Activated naive CD4-positive, alpha-beta T cell treated with anti-CD3 and anti-CD28 coated beads, Interleukin-2, amount 50 U/mL, for 72 hours (primary cell): ENCODE data around the gene PATZ1. TPM values are rescaled to one million over a fixed set of nuclear protein-coding genes. Genes with fewer than 3 reads are reported as not detected.
A peak's percentile ranks its signal among the peaks of the same experiment; 100 is the strongest.
"Not testable (repeated sequence)": the region's sequence is repeated elsewhere in the genome, so short reads cannot be mapped to it uniquely, and the experiment has no call there.

Experiments
- ATAC-seq, 2 donors: fragments of 150-1000 bp; cut with Tn5 transposase; 2 replicates each; pipeline ENCODE4 v1.10.0; 2021; ENCODE audit warnings: mild to moderate bottlenecking in 2 of 2, moderate library complexity in 2 of 2
- DNase-seq, 2 donors: peaks; one replicate each; pipeline ENCODE4 v3.0.0; 2021 to 2022; ENCODE audit warnings: low spot score in 2 of 2
- H3K27ac Mint-ChIP-seq, 2 donors: one replicate each; pipeline ENCODE4 v1.8.0; 2022; ENCODE audit warnings: mild to moderate bottlenecking in 2 of 2, mixed read lengths in 2 of 2
- H3K36me3 Mint-ChIP-seq, 2 donors: one replicate each; pipeline ENCODE4 v1.8.0; 2022; ENCODE audit warnings: mixed read lengths in 2 of 2
- H3K9me3 Mint-ChIP-seq, 2 donors: one replicate each; pipeline ENCODE4 v1.8.0; 2022; ENCODE audit warnings: mixed read lengths in 2 of 2
- total RNA-seq, 2 donors: library from RNA; stranded (reverse); gene quantifications; one replicate each; pipeline ENCODE4 v1.2.3, GENCODE V29; 2022

Gene PATZ1, protein sequence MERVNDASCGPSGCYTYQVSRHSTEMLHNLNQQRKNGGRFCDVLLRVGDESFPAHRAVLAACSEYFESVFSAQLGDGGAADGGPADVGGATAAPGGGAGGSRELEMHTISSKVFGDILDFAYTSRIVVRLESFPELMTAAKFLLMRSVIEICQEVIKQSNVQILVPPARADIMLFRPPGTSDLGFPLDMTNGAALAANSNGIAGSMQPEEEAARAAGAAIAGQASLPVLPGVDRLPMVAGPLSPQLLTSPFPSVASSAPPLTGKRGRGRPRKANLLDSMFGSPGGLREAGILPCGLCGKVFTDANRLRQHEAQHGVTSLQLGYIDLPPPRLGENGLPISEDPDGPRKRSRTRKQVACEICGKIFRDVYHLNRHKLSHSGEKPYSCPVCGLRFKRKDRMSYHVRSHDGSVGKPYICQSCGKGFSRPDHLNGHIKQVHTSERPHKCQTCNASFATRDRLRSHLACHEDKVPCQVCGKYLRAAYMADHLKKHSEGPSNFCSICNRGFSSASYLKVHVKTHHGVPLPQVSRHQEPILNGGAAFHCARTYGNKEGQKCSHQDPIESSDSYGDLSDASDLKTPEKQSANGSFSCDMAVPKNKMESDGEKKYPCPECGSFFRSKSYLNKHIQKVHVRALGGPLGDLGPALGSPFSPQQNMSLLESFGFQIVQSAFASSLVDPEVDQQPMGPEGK
- 10 to 100 TPM; 23.5 to 32.3 TPM for total RNA-seq

DNA sequence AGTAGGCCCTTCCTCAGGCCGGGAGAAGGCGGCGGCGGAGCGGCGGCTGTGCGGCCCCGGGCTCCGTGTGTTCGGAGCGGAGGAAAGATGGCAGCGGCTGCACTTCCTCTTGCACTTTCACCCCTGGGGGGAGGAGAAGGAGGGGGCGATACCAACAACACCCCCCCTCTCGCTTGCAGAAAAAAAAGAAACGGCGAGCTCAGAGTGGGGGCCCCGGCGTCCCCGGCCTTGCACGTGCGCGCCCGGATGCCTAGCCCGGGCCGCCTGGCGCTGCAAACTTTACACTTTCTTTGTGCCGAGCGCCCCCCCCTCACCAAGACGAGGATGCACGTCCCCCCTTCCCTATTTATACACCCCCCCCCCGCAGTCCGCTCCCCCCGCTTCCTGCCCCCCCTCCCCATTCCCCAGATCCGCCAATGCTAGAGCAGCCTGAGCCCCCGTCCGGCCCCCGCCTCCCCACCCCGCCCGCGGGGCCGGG, at the start of gene PATZ1:
TSS of gene PATZ1 (minus strand) at position 92 of the 478 bp plus-strand sequence. CDS start 744 bp downstream, outside the sequence.
- peaks cover 38 to 41% of the 10 kb centered on the region in 2 donors for H3K36me3 Mint-ChIP-seq
- H3K9me3 Mint-ChIP-seq = no peaks in the 10 kb centered on the region
- DNase-seq = no peak
- H3K27ac Mint-ChIP-seq = peak within 1 kb of the TSS; percentile 87 to 93
- peak; percentile 40 to 64 for ATAC-seq

GRCh38 chr22:31394326-31394725, 48.2 kb upstream of the PATZ1 start:
- Mint-ChIP-seq H3K27ac (no peak overlapping the region), H3K9me3 (peaks cover 0 to 5% of the 10 kb centered on the region in 2 donors), H3K36me3 (peaks cover 0 to 6% of the 10 kb centered on the region in 2 donors)
- ATAC-seq = no peak
- no peak for DNase-seq

DNA sequence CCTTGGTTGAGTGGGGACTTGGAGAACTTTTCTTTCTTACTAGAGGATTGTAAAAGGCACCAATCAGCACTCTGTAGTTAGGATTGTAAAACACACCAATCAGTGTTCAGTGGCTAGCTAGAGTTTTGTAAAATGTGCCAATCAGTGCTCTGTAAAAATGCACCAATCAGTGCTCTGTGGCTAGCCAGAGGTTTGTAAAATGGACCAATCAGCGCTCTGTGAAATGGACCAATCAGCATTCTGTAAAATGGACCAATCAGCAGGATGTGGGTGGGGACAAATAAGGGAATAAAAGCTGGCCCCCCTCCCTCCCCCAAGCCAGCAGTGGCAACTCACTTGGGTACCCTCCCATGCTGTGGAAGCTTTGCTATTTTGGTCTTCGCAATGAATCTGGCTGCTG, 47.7 kb upstream of the PATZ1 start:
- peaks cover 0 to 6% of the 10 kb centered on the region in 2 donors for H3K36me3 Mint-ChIP-seq
- ATAC-seq (no peak), DNase-seq (no peak)
- peaks cover 0 to 5% of the 10 kb centered on the region in 2 donors for H3K9me3 Mint-ChIP-seq
- no peak overlapping the region for H3K27ac Mint-ChIP-seq

- H3K36me3 Mint-ChIP-seq, H3K9me3 Mint-ChIP-seq, DNase-seq: not testable (repeated sequence)
- peak; percentile 33 to 71 for ATAC-seq
- peak overlapping the region in 1 of 2 donors; percentile 54 for H3K27ac Mint-ChIP-seq
Measured at GRCh38 chr22:31378651-31379050, 32.5 kb upstream of the PATZ1 start.

GRCh38 chr22:31378123-31378522, 32.0 kb upstream of the PATZ1 start:
- Mint-ChIP-seq H3K36me3 (no peaks in the 10 kb centered on the region), H3K9me3 (no peaks in the 10 kb centered on the region), H3K27ac (peak overlapping the region in 1 of 2 donors; percentile 54)
- no peak for DNase-seq
- no peak for ATAC-seq

GRCh38 chr22:31377612-31378011, 31.5 kb upstream of the PATZ1 start:
- DNase-seq (no peak), ATAC-seq (no peak)
- H3K27ac Mint-ChIP-seq = peak overlapping the region in 1 of 2 donors; percentile 54
- no peaks in the 10 kb centered on the region for H3K9me3 Mint-ChIP-seq
- no peaks in the 10 kb centered on the region for H3K36me3 Mint-ChIP-seq

DNA sequence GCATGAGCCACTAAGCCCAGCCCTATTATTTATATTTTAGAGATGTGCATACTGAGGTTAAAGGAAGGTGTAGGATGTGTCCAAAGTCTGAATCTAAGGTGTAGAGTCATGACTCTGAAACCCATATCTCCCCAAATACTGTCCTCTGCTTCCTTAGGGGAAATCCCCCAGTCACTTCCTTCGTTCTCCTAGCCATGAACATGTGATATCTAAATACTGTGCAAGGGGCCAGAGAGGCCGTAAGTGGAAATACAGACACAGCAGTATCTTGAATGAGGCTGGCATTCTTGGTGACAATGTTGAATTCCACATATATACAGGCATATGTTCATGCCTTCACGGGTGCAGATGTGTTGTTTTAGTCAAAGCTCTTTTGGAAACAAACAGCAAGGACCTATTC, 21.3 kb upstream of the PATZ1 start:
- Mint-ChIP-seq H3K36me3 (no peaks in the 10 kb centered on the region), H3K9me3 (no peaks in the 10 kb centered on the region), H3K27ac (no peak overlapping the region)
- DNase-seq (no peak), ATAC-seq (no peak)

- Mint-ChIP-seq H3K36me3 (no peaks in the 10 kb centered on the region), H3K9me3 (no peaks in the 10 kb centered on the region), H3K27ac (no peak overlapping the region)
- no peak for DNase-seq
- ATAC-seq = no peak
Measured at GRCh38 chr22:31363885-31364465, 17.8 kb upstream of the PATZ1 start.

GRCh38 chr22:31361743-31362142, 15.6 kb upstream of the PATZ1 start:
- no peak for ATAC-seq
- no peaks in the 10 kb centered on the region for H3K9me3 Mint-ChIP-seq
- DNase-seq = no peak
- H3K36me3 Mint-ChIP-seq = no peaks in the 10 kb centered on the region
- H3K27ac Mint-ChIP-seq = no peak overlapping the region

DNA sequence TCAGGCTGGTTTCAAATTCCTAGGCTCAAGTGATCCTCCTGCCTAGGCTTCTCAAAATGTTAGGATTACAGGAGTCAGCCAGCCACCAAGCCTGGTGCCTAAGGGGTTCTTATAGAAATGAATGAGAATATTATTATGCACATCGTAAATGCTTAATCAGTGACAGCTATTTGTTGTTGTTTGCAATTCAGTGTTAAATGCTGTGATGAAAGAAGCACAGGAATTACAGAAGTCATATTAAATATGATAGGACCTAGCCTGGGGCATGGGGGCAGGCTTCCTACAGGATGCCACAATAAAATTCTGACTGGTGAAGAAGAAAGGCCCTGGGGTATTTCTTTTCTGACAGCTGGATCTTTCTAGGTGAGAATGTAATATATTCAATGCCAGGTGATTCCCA, 13.9 kb upstream of the PATZ1 start:
- no peak for ATAC-seq
- no peaks in the 10 kb centered on the region for H3K36me3 Mint-ChIP-seq
- no peak for DNase-seq
- no peak overlapping the region for H3K27ac Mint-ChIP-seq
- no peaks in the 10 kb centered on the region for H3K9me3 Mint-ChIP-seq

- Mint-ChIP-seq H3K9me3 (no peaks in the 10 kb centered on the region), H3K36me3 (no peaks in the 10 kb centered on the region), H3K27ac (no peak overlapping the region)
- no peak for DNase-seq
- ATAC-seq = no peak
Measured at GRCh38 chr22:31354515-31354914, 8.4 kb upstream of the PATZ1 start.

GRCh38 chr22:31350410-31350863, 4.3 kb upstream of the PATZ1 start:
- ATAC-seq (no peak), DNase-seq (no peak)
- Mint-ChIP-seq H3K27ac (no peak overlapping the region), H3K36me3 (peaks cover 0 to under 1% of the 10 kb centered on the region in 2 donors), H3K9me3 (no peaks in the 10 kb centered on the region)

- Mint-ChIP-seq H3K36me3 (peaks cover 1 to 6% of the 10 kb centered on the region in 2 donors), H3K27ac (no peak overlapping the region), H3K9me3 (no peaks in the 10 kb centered on the region)
- no peak for DNase-seq
- ATAC-seq = no peak
Measured at GRCh38 chr22:31349960-31350359, 3.8 kb upstream of the PATZ1 start.

DNA sequence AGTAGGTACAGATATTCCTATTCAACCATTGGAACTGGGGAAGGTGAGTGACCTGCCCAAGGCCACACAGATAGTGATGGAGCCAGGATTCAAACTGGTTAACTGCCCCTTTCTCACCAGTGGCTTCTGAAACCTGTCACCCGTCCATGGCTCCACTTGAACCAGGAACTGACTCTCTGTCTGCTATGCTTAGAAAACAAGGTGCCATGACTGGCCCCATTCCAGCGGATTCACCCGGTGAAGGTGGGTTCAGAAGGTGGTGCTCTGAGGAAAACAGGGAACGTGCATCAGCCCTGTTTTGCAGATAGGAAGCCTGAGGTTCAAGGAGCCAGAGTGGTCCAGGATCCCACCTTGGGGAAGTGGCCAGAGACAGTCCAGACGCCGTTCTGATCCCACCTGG, 2.6 kb upstream of the PATZ1 start:
- Mint-ChIP-seq H3K27ac (no peak overlapping the region), H3K9me3 (no peaks in the 10 kb centered on the region), H3K36me3 (peaks cover 13 to 17% of the 10 kb centered on the region in 2 donors)
- ATAC-seq (no peak), DNase-seq (no peak)

GRCh38 chr22:31348009-31348337, 1.8 kb upstream of the PATZ1 start:
- Mint-ChIP-seq H3K27ac (peak overlapping the region; percentile 60 to 68), H3K36me3 (peaks cover 21 to 25% of the 10 kb centered on the region in 2 donors)
- ATAC-seq, DNase-seq, H3K9me3 Mint-ChIP-seq: not testable (repeated sequence)

DNA sequence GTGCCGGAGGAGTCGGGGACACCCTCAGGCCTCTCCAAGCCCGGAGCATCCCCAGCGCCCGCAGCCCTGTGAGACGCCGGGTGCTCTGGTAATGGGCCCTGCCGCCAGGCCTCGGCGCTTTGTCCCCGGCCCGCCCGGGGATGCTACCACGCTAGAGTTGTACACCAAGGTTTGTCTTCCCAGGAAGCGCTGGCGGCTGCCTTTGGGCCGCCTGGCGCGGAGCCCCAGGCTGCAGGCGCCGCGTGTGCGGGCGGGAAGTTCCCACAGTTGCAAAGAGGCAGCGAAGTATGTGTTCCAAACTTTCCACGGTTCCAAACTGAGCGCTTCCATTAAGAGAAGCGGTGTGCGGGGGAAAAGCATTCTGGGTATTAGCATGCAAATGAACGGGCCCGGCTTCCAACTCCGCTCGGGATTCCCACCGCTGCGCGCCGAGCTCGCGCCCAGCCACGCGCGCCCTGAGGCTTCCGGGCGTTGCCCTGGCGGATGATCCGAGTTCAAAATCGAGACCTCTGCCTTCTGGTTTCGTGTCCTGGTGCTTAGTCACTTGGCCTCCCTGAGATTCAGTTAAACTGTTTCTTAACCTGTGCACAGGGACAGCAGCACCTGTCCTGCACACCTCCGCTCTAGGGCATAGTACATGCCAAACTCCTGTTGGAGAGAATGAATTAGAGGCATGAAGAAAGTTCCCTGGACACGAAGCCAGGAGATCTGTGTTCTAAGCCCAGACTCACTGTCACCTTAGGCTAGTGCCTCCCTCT, 1.3 kb upstream of the PATZ1 start:
- Mint-ChIP-seq H3K27ac (peak overlapping the region; percentile 60 to 87), H3K36me3 (peaks cover 27 to 29% of the 10 kb centered on the region in 2 donors), H3K9me3 (no peaks in the 10 kb centered on the region)
- DNase-seq (peak; percentile 64 to 69), ATAC-seq (peak; percentile 23 to 30)
